ENCODE measurements around the gene PLA2G3.

GRCh38 chr22:31133911-31134310 lies 6.4 kb downstream of the PLA2G3 start:
- TF ChIP-seq, protein P1, sequence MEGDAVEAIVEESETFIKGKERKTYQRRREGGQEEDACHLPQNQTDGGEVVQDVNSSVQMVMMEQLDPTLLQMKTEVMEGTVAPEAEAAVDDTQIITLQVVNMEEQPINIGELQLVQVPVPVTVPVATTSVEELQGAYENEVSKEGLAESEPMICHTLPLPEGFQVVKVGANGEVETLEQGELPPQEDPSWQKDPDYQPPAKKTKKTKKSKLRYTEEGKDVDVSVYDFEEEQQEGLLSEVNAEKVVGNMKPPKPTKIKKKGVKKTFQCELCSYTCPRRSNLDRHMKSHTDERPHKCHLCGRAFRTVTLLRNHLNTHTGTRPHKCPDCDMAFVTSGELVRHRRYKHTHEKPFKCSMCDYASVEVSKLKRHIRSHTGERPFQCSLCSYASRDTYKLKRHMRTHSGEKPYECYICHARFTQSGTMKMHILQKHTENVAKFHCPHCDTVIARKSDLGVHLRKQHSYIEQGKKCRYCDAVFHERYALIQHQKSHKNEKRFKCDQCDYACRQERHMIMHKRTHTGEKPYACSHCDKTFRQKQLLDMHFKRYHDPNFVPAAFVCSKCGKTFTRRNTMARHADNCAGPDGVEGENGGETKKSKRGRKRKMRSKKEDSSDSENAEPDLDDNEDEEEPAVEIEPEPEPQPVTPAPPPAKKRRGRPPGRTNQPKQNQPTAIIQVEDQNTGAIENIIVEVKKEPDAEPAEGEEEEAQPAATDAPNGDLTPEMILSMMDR (IDR thresholded peaks at IDR 0.05) = no peak
- TF ChIP-seq EP300 (IDR thresholded peaks at IDR 0.05) = no peak
- no peak for TF ChIP-seq POLR2A (IDR thresholded peaks at IDR 0.05; ENCODE audit: low read depth)

Data from esophagus muscularis mucosa (tissue), 4 donors.